Measurements from ENCODE around the gene NEK8. TPM values are rescaled to one million over a fixed set of nuclear protein-coding genes. Genes with fewer than 3 reads are reported as not detected.

NEK8 gene
- polyA plus RNA-seq, 4 donors = 6.4 to 8.1 (median 7.8) TPM

- DNase-seq (ENCODE audit: low read depth in 4 of 4, low spot score in 3 of 4) = peak in 1 of 4 donors; percentile 77
Observed at GRCh38 chr17:28743243-28744103, 14.9 kb downstream of the NEK8 start, which contains the start of gene TRAF4. TSS of gene TRAF4 (plus strand) at chr17:28744011. CDS start at chr17:28744113, 102 bp downstream.

GRCh38 chr17:28744104-28744971 is 15.8 kb downstream of the NEK8 start:
- no peak for DNase-seq (ENCODE audit: low read depth in 4 of 4, low spot score in 3 of 4)

DNA sequence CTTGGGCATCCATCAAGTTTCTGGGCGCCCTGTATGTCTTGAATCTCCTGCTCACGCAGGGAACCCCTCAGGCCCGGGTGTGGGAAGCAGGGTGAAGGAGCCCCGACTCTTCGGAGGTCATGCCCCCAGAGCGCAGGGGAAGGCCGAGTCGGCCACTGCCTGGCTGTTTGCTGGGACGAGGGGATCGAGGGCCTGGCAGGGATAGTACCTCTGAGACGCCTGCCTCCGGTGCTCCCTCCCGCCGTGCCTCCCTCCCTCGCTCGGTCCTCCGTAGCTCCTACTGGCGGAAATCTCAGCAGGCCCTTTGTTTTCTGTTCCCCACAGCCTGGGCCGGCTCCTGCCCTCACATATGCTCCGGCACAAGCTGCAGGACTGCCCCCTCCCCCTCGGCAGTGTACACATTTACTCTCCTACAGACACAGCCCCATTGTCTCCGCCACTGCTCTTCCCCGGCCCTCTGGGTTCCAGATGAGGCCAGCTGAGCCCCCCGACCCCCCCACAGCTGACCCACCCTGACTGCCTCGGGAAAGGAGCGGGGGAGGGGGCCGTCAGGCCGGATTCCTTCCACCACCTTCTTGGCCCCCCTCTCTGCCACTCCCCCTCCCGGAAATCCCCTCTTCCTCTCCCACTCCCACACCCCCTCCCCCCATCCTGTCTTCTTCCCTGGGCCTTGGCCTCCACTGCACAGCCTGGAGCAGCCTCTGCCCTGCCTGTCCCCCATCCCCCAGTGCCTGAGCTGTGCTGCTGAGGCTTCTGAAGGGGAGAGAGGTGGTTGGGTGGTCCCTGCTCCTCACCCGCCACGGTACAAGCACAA is 16.6 kb downstream of the NEK8 start:
- peak in 1 of 4 donors; percentile 66 for DNase-seq (ENCODE audit: low read depth in 4 of 4, low spot score in 3 of 4)

GRCh38 chr17:28745786-28746411 is 17.3 kb downstream of the NEK8 start:
- DNase-seq (ENCODE audit: low read depth in 4 of 4, low spot score in 3 of 4) = peak in 1 of 4 donors; percentile 70

DNA sequence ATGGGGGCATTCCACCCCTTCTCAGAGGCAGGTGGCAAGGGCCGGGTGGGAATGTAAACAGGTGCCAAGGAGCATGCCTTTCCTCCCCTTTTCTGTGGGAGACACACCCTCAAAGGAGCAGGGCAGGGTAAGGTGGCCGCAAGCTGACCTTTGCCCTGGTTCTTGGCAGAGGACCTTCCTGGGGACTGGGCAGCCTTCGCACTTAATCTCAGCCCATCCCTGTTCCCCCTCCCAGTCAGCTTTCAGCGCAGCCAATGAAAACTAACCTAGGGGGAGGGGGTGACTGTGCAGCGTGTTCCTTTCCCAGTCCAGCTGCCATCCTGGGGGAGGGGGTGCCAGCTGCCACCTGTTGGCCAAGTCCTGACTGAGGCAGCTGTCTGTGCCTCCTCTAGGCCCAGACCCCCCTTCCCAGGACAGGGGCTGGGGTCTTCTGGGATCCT is 18.0 kb downstream of the NEK8 start:
- DNase-seq (ENCODE audit: low read depth in 4 of 4, low spot score in 3 of 4) = no peak

DNA sequence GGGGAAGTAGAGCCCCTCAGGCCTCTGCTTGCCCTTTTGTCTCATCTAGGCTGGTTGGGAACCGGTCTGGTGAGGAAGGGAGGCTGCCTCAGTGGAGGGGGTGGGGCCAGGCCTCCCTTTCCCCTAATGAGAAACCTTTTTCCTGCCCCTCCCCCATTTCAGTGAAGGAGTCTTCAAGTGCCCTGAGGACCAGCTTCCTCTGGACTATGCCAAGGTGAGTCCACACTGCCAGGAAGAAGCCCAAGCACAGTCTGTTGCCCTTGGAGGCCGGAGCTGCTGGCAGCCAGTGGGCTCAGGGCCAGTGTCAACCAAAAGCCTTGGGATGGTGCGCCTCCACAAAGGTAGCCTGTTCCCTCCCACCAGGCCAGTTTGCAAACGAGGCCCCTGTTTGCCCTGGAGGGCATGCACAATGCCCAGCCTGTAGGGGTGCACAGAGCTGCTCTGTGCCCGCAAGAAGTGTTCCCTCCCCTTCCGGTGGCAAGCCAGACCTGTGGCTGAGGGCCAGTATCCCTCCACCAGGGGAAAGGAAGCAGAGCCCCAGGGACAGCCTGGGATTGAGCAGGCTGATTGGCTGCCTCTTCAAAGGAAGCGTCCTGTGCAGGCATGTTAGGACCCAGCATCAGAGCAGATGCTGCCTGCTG is 18.6 kb downstream of the NEK8 start:
- no peak for DNase-seq (ENCODE audit: low read depth in 4 of 4, low spot score in 3 of 4)

DNA sequence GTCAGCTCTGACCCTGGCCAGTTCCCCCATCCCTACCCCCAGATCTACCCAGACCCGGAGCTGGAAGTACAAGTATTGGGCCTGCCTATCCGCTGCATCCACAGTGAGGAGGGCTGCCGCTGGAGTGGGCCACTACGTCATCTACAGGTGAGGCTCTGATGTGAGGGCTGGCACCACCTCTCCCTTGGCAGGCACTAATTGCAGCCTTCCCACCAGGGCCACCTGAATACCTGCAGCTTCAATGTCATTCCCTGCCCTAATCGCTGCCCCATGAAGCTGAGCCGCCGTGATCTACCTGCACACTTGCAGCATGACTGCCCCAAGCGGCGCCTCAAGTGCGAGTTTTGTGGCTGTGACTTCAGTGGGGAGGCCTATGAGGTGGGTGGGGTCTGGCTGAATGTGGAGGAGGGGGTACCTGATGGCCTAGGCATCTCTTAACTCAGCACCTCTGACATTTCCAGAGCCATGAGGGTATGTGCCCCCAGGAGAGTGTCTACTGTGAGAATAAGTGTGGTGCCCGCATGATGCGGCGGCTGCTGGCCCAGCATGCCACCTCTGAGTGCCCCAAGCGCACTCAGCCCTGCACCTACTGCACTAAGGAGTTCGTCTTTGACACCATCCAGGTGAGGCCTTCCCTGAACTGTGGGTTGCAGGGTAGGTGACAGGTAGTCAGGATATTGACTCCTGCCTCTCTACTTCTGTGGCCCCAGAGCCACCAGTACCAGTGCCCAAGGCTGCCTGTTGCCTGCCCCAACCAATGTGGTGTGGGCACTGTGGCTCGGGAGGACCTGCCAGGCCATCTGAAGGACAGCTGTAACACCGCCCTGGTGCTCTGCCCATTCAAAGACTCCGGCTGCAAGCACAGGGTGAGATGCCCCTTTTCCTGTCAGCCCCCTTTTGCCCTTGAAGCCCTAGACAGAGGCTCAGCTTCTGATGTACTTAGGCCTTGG is 19.5 kb downstream of the NEK8 start:
- DNase-seq (ENCODE audit: low read depth in 4 of 4, low spot score in 3 of 4) = no peak

DNA sequence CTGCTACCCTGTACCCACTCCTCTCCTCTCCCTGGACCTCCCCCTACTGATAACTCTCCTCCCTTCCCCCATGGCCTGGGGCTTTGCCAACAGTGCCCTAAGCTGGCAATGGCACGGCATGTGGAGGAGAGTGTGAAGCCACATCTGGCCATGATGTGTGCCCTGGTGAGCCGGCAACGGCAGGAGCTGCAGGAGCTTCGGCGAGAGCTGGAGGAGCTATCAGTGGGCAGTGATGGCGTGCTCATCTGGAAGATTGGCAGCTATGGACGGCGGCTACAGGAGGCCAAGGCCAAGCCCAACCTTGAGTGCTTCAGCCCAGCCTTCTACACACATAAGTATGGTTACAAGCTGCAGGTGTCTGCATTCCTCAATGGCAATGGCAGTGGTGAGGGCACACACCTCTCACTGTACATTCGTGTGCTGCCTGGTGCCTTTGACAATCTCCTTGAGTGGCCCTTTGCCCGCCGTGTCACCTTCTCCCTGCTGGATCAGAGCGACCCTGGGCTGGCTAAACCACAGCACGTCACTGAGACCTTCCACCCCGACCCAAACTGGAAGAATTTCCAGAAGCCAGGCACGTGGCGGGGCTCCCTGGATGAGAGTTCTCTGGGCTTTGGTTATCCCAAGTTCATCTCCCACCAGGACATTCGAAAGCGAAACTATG is 20.4 kb downstream of the NEK8 start:
- no peak for DNase-seq (ENCODE audit: low read depth in 4 of 4, low spot score in 3 of 4)

DNA sequence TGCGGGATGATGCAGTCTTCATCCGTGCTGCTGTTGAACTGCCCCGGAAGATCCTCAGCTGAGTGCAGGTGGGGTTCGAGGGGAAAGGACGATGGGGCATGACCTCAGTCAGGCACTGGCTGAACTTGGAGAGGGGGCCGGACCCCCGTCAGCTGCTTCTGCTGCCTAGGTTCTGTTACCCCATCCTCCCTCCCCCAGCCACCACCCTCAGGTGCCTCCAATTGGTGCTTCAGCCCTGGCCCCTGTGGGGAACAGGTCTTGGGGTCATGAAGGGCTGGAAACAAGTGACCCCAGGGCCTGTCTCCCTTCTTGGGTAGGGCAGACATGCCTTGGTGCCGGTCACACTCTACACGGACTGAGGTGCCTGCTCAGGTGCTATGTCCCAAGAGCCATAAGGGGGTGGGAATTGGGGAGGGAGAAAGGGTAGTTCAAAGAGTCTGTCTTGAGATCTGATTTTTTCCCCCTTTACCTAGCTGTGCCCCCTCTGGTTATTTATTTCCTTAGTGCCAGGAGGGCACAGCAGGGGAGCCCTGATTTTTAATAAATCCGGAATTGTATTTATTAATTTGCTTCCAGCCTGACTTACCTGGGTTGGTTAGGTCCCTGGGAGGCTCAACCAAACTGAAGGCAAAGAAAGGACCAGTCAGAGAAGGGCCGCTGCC is 21.1 kb downstream of the NEK8 start:
- DNase-seq (ENCODE audit: low read depth in 4 of 4, low spot score in 3 of 4) = no peak

GRCh38 chr17:28750178-28751047 is 21.8 kb downstream of the NEK8 start:
- DNase-seq (ENCODE audit: low read depth in 4 of 4, low spot score in 3 of 4) = peak in 3 of 4 donors; percentile 83 to 88 (median 87)

GRCh38 chr17:28751600-28752366 is 23.2 kb downstream of the NEK8 start:
- DNase-seq (ENCODE audit: low read depth in 4 of 4, low spot score in 3 of 4) = no peak

DNA sequence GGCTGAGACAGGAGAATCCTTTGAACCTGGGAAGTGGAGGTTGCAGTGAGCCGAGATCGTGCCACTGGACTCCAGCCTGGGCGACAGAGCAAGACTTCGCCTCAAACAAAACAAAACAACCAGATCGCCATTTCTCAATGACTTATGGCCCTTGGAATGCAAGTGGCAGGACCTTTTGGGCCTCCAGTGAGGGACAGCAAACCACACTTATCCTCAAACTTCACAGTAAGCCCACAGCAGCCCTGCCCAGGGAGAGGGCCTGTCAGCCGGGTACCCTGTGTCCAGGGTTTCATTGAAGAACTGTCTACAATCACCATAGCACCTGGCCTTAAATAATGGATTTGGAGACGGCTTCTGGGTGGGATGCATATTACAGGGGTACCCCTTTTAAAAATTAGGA is 26.9 kb downstream of the NEK8 start:
- no peak for DNase-seq (ENCODE audit: low read depth in 4 of 4, low spot score in 3 of 4)

DNA sequence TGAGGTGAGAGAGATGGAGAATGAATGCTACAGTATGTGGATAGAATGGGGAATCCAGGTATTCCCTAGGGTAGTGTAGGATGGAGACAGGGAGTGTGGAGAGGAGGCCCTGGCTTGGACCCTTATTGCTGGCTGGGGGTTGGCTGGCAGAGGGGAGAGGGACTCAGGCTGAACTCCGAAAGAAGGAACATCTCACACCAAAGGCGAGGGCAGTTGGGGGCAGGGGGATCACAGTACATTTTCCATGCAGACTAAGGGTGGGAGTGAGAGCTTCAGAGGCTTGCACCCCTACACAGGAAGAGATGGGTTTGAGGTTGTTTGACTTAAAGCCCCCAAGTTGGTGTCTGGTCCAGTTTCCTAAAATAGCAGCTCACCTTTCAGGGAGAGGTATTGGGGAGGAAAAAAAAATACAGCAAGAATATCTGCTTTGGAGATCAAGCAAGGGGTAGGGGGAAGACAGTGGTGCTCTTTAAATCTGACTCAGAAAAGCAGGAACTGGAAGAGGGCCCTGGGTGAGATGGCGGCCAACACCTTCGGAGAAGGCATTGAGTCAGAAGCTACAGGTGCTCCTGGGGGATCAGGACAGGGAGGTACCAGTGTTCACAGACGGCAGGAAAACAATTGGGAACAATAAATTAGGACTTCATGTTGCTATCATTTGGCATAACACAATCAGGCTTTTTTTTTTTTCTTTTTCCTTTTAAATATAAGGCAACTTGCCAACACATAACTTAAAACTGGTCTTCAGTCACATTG is 27.6 kb downstream of the NEK8 start:
- no peak for DNase-seq (ENCODE audit: low read depth in 4 of 4, low spot score in 3 of 4)

DNA sequence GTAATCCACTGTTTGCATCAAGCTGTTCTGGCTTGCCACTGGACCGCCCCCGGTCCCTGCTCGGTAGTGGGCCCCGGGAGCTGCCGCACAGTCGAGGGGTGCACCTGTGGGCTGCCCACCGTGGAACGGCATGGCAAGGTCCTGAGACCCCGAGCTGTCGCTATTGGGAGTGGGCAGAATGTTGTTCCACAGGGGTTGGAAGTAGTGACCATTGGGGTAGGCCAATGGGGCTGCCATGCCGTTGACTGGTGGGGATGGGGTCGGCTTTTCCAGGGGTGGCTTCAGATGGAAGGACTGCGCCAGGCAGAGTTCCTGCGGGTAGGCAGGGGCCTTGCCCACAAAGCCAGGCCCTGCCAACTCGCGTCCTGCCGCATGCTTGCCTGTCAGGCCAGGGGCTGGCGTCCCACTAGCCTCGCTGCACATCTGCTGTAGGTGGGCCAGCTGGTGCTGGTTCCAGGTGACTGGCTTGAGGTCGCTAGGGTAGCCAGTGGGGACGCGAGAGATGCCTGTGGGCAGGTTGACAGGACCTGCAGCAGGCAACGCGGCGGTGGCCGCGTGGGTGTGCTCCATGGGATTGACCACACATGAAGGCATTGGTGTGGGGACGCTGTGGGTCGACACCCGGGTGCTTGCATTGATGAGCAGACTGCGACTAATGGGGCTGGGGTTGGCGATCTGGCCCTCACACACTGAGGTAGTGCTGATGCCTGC is 30.0 kb downstream of the NEK8 start:
- no peak for DNase-seq (ENCODE audit: low read depth in 4 of 4, low spot score in 3 of 4)
